Measurements from ENCODE around the gene COLEC11.

GRCh38 chr2:3645745-3646389 lies 51.0 kb downstream of the COLEC11 start:
- no peak for TF ChIP-seq POLR2A (IDR thresholded peaks at IDR 0.05)
- TF ChIP-seq CTCF (IDR thresholded peaks at IDR 0.05) = no peak
